ENCODE measurements around the gene ARHGAP28. TPM values are rescaled to one million over a fixed set of nuclear protein-coding genes. Genes with fewer than 3 reads are reported as not detected.

The ARHGAP28 gene
- total and polyA plus RNA-seq, 9 donors: 18.7 to 36.0 (median 25.4) TPM

DNA sequence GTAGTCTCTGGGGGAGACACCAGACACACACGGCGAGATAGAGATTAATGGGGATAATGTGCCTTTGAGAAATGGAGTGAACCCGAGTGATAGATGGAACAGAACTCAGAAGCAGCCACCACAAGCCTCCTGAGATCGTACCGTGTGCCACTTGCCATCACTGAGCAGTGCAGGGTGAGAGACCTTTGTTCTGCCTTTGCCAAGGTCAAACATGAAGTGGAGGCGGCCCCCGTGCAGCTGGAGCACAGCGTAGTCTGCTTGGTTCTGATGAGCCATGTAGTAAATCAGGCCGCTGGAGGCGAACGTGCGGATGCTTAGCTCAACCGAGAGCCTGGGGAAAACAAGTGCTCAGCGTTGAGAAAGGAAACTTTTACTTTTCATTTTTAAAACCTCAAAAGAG, 221.1 kb downstream of the ARHGAP28 start:
- DNase-seq: no peak

DNA sequence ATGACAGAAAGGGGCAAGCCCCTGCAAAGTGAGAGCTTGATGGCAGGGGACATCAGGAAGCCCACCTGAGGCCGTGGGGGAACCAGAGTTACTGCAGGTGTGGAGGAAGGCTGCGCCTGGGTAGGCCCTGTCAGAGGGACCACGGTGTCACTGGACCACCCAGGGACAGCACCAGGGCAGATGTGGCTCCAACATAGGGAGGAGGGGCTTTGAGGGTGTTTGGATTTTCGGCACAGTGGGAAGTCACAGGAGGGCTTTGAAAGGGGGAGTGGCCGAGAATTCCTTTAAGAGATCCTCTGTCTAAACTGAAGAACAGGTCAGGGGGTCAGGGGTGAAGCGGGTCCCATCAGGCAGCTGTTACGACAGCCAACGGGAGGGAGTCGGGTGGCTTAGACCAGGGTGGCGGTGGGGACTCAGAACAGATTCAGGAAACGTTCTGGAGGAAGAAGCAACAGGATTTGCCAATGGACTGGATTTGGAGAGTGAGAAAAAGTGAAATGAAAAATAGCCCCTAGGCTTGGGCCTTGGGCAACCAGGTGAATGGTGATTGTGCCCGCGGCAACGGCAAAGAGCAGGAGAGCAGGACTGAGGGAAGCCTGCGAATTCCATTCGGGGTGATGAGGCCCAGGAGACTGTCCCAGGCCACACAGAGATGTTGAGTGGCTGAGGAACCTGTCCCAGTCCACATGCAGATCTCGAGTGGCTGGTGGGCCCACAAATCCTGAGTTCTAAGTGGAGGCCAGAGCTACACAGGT, 222.0 kb downstream of the ARHGAP28 start:
- no peak overlapping the region for H3K27ac ChIP-seq (ENCODE audit: low read length)
- H3K4me1 ChIP-seq (ENCODE audit: control insufficient read depth, insufficient read depth, low read length): peaks cover 3% of the 10 kb centered on the region
- H3K9me3 ChIP-seq (replicated peaks; ENCODE audit: control insufficient read depth, low read depth, low read length): no peaks in the 10 kb centered on the region
- H3K27me3 ChIP-seq (ENCODE audit: control insufficient read depth, insufficient read depth, low read length): no peaks in the 10 kb centered on the region
- no peaks in the 10 kb centered on the region for H3K36me3 ChIP-seq (ENCODE audit: control insufficient read depth, insufficient read depth, low read length)
- H3K4me3 ChIP-seq (ENCODE audit: low read length): no peak overlapping the region
- 69% methylated on average over 17 of the region's 17 CpGs for WGBS (ENCODE audit: insufficient coverage)
- DNase-seq: no peak

More for the DNA sequence above, 221.1 kb downstream of the ARHGAP28 start:
- WGBS (ENCODE audit: insufficient coverage): 38% methylated on average over 12 of the region's 14 CpGs
- H3K36me3 ChIP-seq (ENCODE audit: control insufficient read depth, insufficient read depth, low read length): no peaks in the 10 kb centered on the region
- H3K4me3 ChIP-seq (ENCODE audit: low read length): no peak overlapping the region
- no peaks in the 10 kb centered on the region for H3K27me3 ChIP-seq (ENCODE audit: control insufficient read depth, insufficient read depth, low read length)
- no peaks in the 10 kb centered on the region for H3K9me3 ChIP-seq (replicated peaks; ENCODE audit: control insufficient read depth, low read depth, low read length)
- H3K4me1 ChIP-seq (ENCODE audit: control insufficient read depth, insufficient read depth, low read length): peaks cover 3% of the 10 kb centered on the region
- no peak overlapping the region for H3K27ac ChIP-seq (ENCODE audit: low read length)

DNA sequence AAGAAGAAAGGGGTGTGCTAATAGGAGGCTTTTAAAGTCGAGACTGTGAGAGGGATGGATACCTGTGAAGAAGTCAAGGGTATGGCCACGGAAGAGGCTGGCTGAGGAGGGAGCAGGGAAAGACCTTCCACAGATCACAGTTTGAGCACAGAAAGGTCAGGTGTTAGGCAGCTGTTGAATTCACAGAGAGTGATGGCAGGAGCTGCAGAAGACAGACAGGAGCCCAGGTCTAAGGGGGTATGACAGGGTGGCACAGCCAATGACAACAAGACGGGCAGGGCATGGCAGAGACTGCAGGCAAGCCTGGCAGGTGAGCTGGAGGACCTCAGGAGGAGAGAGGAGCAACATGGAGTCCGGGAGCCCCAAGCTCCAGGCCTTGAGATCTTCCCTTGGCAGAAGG, 225.0 kb downstream of the ARHGAP28 start:
- 89% methylated on average over 4 of the region's 4 CpGs for WGBS (ENCODE audit: insufficient coverage)
- DNase-seq: no peak

DNA sequence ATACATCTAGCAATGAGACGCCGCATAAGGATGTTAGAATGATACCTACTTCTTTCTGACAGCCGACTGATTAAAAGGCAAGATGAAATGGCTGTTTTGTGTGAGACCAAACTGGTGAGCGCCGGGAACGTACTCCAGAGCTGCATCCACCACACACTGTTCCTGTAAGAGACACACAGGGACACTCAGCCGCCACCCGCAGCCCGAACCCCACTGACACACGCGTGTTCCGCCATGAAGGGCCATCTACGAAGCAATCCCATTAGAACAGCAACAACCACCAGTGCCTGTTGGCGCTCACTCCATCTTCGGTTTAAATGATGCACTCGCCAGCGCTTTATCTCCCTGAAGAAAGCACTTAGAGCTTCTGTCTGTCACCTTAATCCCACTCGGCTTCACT, 225.8 kb downstream of the ARHGAP28 start:
- Histone ChIP-seq H3K27ac (ENCODE audit: low read length) (no peak overlapping the region), H3K4me3 (ENCODE audit: low read length) (no peak overlapping the region), H3K4me1 (ENCODE audit: control insufficient read depth, insufficient read depth, low read length) (no peaks in the 10 kb centered on the region), H3K27me3 (ENCODE audit: control insufficient read depth, insufficient read depth, low read length) (no peaks in the 10 kb centered on the region), H3K9me3 (replicated peaks; ENCODE audit: control insufficient read depth, low read depth, low read length) (no peaks in the 10 kb centered on the region), H3K36me3 (ENCODE audit: control insufficient read depth, insufficient read depth, low read length) (no peaks in the 10 kb centered on the region)
- DNase-seq: no peak
- 94% methylated on average over 14 of the region's 18 CpGs for WGBS (ENCODE audit: insufficient coverage)

More for the DNA sequence above, 225.0 kb downstream of the ARHGAP28 start:
- no peak overlapping the region for H3K27ac ChIP-seq (ENCODE audit: low read length)
- no peak overlapping the region for H3K4me3 ChIP-seq (ENCODE audit: low read length)
- H3K4me1 ChIP-seq (ENCODE audit: control insufficient read depth, insufficient read depth, low read length): no peaks in the 10 kb centered on the region
- no peaks in the 10 kb centered on the region for H3K27me3 ChIP-seq (ENCODE audit: control insufficient read depth, insufficient read depth, low read length)
- no peaks in the 10 kb centered on the region for H3K36me3 ChIP-seq (ENCODE audit: control insufficient read depth, insufficient read depth, low read length)
- no peaks in the 10 kb centered on the region for H3K9me3 ChIP-seq (replicated peaks; ENCODE audit: control insufficient read depth, low read depth, low read length)

DNA sequence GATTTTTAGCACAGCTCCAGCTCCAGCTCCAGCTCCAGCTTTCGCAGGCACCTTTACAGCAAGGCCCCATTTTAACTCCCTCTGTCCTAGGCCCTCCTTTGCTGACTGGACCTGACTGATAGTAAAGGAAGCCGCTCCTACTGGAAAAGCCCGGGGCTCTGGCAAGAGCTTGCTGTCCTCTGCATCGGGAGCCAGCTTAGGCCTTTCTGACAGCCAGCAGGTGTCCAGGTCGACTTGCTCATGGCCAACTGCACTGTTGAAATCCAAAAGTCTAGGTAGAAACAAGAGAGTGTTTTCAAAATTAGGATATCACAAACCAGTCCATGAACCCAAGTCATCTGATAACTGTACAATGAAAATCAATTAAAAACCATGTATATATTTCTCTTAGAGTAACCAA, 227.0 kb downstream of the ARHGAP28 start:
- Histone ChIP-seq H3K9me3 (replicated peaks; ENCODE audit: control insufficient read depth, low read depth, low read length) (no peaks in the 10 kb centered on the region), H3K4me1 (ENCODE audit: control insufficient read depth, insufficient read depth, low read length) (no peaks in the 10 kb centered on the region), H3K36me3 (ENCODE audit: control insufficient read depth, insufficient read depth, low read length) (no peaks in the 10 kb centered on the region), H3K27ac (ENCODE audit: low read length) (no peak overlapping the region), H3K27me3 (ENCODE audit: control insufficient read depth, insufficient read depth, low read length) (no peaks in the 10 kb centered on the region), H3K4me3 (ENCODE audit: low read length) (no peak overlapping the region)
- WGBS (ENCODE audit: insufficient coverage): 84% methylated on average over 4 of the region's 5 CpGs
- no peak for DNase-seq

DNA sequence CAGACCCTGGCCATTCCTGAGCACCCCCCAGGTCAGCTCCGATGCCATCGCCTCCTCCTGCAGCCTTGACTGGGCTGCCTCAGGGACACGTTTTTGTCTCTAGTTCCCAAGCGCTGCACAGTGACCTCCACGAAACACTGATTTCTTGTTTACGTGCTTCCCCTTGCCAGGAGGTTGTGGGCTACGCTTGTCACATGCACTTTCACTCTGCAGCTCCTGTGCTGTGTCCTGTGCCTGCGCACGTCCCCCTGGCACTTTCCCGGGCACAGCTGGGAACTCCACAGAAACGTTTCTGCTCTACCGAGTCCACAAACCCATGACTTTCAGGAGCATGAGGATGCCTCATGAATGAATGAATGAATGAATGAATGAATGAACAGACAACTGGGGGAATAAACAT, 227.5 kb downstream of the ARHGAP28 start:
- H3K9me3 ChIP-seq (replicated peaks; ENCODE audit: control insufficient read depth, low read depth, low read length): no peaks in the 10 kb centered on the region
- DNase-seq: no peak
- H3K4me1 ChIP-seq (ENCODE audit: control insufficient read depth, insufficient read depth, low read length): no peaks in the 10 kb centered on the region
- H3K27me3 ChIP-seq (ENCODE audit: control insufficient read depth, insufficient read depth, low read length): no peaks in the 10 kb centered on the region
- no peak overlapping the region for H3K4me3 ChIP-seq (ENCODE audit: low read length)
- H3K27ac ChIP-seq (ENCODE audit: low read length): no peak overlapping the region
- WGBS (ENCODE audit: insufficient coverage): 91% methylated on average over 10 of the region's 12 CpGs
- H3K36me3 ChIP-seq (ENCODE audit: control insufficient read depth, insufficient read depth, low read length): no peaks in the 10 kb centered on the region

DNA sequence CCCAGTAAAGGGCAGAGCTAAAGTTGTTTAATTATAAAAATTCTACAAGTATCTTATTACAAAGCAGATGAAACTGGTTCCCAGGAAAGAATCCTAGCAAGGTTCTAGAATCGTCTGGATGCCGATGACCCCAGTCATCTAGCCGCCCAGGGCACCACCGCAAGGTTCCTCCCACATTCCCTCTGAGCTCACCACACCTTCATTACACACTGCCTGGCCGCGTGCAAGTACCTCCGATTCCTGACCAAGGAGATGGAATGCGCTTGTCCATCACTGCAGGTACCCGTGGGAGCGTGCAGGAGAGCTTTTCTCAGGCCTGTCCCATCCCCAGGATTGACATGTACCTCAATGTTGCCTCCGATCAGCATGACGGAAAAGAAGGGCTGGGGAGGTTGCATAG, 229.6 kb downstream of the ARHGAP28 start:
- no peaks in the 10 kb centered on the region for H3K27me3 ChIP-seq (ENCODE audit: control insufficient read depth, insufficient read depth, low read length)
- 86% methylated on average over 7 of the region's 12 CpGs for WGBS (ENCODE audit: insufficient coverage)
- H3K36me3 ChIP-seq (ENCODE audit: control insufficient read depth, insufficient read depth, low read length): no peaks in the 10 kb centered on the region
- no peak for DNase-seq
- H3K9me3 ChIP-seq (replicated peaks; ENCODE audit: control insufficient read depth, low read depth, low read length): no peaks in the 10 kb centered on the region
- no peaks in the 10 kb centered on the region for H3K4me1 ChIP-seq (ENCODE audit: control insufficient read depth, insufficient read depth, low read length)
- no peak overlapping the region for H3K4me3 ChIP-seq (ENCODE audit: low read length)
- no peak overlapping the region for H3K27ac ChIP-seq (ENCODE audit: low read length)

DNA sequence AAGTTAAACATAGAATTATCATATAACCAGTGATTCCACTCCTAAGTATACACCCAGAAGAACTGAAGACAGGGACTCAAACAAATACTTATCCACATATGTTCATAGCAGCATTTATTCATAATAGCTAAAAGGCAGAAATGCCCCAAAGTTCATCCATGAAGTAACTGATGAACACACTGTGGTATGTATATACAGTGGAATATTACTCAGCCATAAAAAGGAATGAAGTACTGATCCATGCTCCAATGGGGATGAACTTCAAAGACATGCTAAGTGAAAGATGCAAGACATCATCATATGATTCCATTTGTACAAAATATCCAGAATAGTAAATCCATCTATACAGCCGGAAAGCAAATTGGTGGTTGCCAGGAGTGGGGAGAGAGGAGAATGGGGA, 230.6 kb downstream of the ARHGAP28 start:
- no peak overlapping the region for H3K27ac ChIP-seq (ENCODE audit: low read length)
- no peak for DNase-seq
- H3K4me3 ChIP-seq (ENCODE audit: low read length): no peak overlapping the region
- H3K27me3 ChIP-seq (ENCODE audit: control insufficient read depth, insufficient read depth, low read length): no peaks in the 10 kb centered on the region
- no CpG with 5 or more reads among the region's 1 CpG for WGBS (ENCODE audit: insufficient coverage)
- H3K36me3 ChIP-seq (ENCODE audit: control insufficient read depth, insufficient read depth, low read length): no peaks in the 10 kb centered on the region
- H3K9me3 ChIP-seq (replicated peaks; ENCODE audit: control insufficient read depth, low read depth, low read length): no peaks in the 10 kb centered on the region
- no peaks in the 10 kb centered on the region for H3K4me1 ChIP-seq (ENCODE audit: control insufficient read depth, insufficient read depth, low read length)

DNA sequence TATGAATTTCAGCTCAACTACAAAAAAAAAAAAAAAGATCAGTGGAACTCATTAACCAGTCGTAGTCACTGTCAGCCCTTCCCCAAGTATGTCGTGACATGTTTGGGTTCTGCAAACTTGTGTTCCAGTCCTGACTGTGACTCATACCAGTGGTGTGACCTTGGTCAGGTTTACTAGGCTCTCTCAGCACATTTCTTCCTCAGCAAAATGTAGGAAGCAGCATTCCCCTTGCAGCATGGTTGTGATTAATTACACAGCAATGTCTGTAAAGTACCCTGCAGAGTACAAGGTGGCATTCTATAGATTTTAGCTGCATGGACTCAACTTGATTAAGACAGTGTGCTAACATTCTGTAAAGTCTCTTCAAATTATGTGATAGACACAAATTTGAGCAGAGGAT, 231.1 kb downstream of the ARHGAP28 start:
- H3K4me1 ChIP-seq (ENCODE audit: control insufficient read depth, insufficient read depth, low read length): no peaks in the 10 kb centered on the region
- H3K27me3 ChIP-seq (ENCODE audit: control insufficient read depth, insufficient read depth, low read length): no peaks in the 10 kb centered on the region
- 71% methylated on average over 2 of the region's 2 CpGs for WGBS (ENCODE audit: insufficient coverage)
- no peak overlapping the region for H3K4me3 ChIP-seq (ENCODE audit: low read length)
- H3K9me3 ChIP-seq (replicated peaks; ENCODE audit: control insufficient read depth, low read depth, low read length): no peaks in the 10 kb centered on the region
- no peaks in the 10 kb centered on the region for H3K36me3 ChIP-seq (ENCODE audit: control insufficient read depth, insufficient read depth, low read length)
- DNase-seq: no peak
- no peak overlapping the region for H3K27ac ChIP-seq (ENCODE audit: low read length)

DNA sequence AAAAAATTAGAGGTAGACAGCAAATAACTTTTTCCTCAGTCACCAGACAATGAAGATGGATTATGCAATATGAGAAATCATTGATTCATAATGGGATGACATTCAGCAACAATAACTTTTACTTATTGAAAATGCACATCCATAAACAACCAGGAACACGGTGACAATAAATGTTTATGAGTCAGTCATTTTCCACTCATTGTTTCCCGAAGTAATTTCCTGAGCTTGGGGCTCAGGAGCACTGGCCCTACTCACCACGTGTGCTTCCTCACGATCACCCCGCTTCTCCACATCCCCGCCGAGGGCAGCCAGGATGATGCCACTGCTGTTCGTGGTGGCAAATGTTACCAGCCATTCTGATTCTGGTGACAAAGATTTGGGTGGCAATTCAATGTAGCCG, 231.8 kb downstream of the ARHGAP28 start:
- Histone ChIP-seq H3K36me3 (ENCODE audit: control insufficient read depth, insufficient read depth, low read length) (no peaks in the 10 kb centered on the region), H3K27ac (ENCODE audit: low read length) (no peak overlapping the region), H3K9me3 (replicated peaks; ENCODE audit: control insufficient read depth, low read depth, low read length) (no peaks in the 10 kb centered on the region), H3K27me3 (ENCODE audit: control insufficient read depth, insufficient read depth, low read length) (no peaks in the 10 kb centered on the region), H3K4me1 (ENCODE audit: control insufficient read depth, insufficient read depth, low read length) (no peaks in the 10 kb centered on the region), H3K4me3 (ENCODE audit: low read length) (no peak overlapping the region)
- 94% methylated on average over 8 of the region's 9 CpGs for WGBS (ENCODE audit: insufficient coverage)
- DNase-seq: no peak
